HEK293T (cell line): ENCODE measurements around the gene PSMA3.

Experiments used
- BHLHE40 ChIP-seq: fragments of 450-650 bp; IDR thresholded peaks from 2 replicates; pipeline ENCODE4 v1.6.1; 2016; ENCODE audit warnings: mild to moderate bottlenecking, moderate library complexity, borderline replicate concordance
- FOXA1 ChIP-seq: fragments of 450-650 bp; IDR thresholded peaks from 2 replicates; pipeline ENCODE4 v1.6.1; 2016; ENCODE audit warnings: mild to moderate bottlenecking
- FOXM1 ChIP-seq: fragments of 450-650 bp; IDR thresholded peaks from 2 replicates; pipeline ENCODE4 v1.6.1; 2017; ENCODE audit warnings: mild to moderate bottlenecking, borderline replicate concordance
- L3MBTL2 ChIP-seq: fragments of 450-650 bp; conservative IDR thresholded peaks from 2 replicates; pipeline ENCODE4 v1.6.1; 2016; ENCODE audit warnings: mild to moderate bottlenecking
- SP1 ChIP-seq: fragments of 450-650 bp; IDR thresholded peaks from 2 replicates; pipeline ENCODE4 v1.6.1; 2017
- TARDBP ChIP-seq: fragments of 450-650 bp; IDR thresholded peaks from 2 replicates; pipeline ENCODE4 v1.6.1; 2016
- ZNF384 ChIP-seq: fragments of 450-650 bp; IDR thresholded peaks from 2 replicates; pipeline ENCODE4 v1.6.1; 2016
- TF ChIP-seq, protein P1 (sequence below): fragments of 450-650 bp; IDR thresholded peaks from 2 replicates; pipeline ENCODE4 v1.6.1; 2016

- no peak for TF ChIP-seq SP1
- TF ChIP-seq ZNF384, result no peak
- no peak for TF ChIP-seq TARDBP
- TF ChIP-seq L3MBTL2, result no peak
- TF ChIP-seq FOXA1, result no peak
- TF ChIP-seq FOXM1, result no peak
- no peak for TF ChIP-seq BHLHE40
- TF ChIP-seq, protein P1, sequence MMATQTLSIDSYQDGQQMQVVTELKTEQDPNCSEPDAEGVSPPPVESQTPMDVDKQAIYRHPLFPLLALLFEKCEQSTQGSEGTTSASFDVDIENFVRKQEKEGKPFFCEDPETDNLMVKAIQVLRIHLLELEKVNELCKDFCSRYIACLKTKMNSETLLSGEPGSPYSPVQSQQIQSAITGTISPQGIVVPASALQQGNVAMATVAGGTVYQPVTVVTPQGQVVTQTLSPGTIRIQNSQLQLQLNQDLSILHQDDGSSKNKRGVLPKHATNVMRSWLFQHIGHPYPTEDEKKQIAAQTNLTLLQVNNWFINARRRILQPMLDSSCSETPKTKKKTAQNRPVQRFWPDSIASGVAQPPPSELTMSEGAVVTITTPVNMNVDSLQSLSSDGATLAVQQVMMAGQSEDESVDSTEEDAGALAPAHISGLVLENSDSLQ, result no peak
Observed at GRCh38 chr14:58200846-58201245, 43.8 kb upstream of the PSMA3 start.
